NCI-H2196 treated with DMSO at 0.1 percent for 48 hours (cell line): Measurements from ENCODE around the gene COL4A2.

Source experiments
- DNase-seq: peaks from one replicate; lab custom pipeline; 2025; ENCODE audit not compliant: unreplicated experiment; lab: John Stamatoyannopoulos, UW

The COL4A2 gene

DNA sequence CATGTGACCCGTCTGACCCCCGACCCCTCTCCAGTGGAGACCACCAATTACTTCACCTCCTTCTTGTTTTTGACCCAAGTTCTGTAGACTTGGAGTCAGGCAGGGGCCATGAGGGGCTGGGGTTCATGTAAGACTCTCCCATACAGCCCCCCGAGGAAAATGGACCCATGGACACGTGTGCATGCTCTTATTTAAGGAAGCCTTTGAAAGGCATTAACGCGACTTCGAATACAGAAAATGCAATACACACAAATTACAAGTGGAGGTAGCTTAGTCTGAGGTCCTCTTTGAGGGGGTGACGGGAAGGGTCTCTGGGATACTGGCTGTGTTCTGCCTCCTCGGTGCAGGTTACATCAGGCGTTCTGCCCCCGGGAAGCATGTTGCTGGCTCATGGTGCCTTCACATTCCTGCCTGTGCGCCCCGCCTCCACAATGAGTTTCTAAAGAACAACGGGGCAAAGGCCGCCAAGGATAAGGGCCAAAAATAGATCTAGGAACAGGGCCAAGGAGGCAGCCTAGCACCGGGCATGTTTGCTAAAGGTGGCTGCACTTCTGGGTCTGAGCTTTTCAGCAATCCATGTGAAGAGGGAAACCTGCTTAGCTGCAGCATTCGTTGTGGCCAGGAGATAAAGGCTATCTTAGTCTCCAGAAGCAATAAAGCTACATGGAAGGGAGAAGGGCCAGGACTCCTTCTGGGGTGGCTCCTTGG, 199.9 kb downstream of the COL4A2 start:
- DNase-seq = peak; percentile 26

DNA sequence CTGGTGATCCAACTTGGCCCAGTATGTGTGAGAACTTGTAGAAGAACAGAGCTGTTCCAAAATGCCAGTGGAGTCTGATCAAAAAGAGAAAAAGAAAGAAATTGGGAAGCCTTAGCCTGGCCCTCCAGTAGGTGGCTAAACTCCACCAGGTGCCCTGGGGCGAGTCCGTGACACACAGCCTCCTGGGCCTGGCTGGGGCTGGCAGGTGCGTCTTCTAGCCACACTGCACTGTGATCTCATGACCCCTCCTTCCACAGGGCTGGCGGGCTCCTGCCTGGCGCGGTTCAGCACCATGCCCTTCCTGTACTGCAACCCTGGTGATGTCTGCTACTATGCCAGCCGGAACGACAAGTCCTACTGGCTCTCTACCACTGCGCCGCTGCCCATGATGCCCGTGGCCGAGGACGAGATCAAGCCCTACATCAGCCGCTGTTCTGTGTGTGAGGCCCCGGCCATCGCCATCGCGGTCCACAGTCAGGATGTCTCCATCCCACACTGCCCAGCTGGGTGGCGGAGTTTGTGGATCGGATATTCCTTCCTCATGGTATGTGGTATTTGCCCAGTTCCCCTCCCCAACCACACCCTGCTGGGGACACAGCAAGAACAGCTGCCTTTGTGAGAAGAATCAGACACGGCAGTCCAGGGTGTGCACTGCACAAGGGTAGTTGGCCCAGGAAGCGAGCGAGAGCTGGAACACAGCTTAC, 200.7 kb downstream of the COL4A2 start:
- DNase-seq = peak; percentile 35

DNA sequence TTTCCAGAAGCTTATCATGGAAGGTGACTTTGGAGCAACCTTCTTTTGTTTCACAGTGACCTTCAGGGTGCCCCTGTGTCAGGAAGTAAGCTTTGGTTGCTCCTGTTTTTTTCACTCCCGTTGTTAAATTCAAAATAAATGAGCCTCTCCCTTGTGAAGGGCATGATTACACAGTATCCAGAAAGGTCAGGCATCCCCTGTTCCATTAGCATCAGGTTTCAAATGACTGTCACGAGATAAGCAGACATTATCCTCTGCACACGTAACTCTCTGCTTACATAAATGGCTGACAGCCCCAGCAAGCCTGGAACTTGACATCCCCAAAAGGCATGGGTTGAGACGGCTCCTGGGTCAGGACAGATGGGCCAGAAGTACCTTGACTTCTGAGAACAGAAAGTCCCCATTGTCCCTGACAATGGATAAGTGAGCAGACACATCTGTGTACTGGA, 202.4 kb downstream of the COL4A2 start:
- no peak for DNase-seq

DNA sequence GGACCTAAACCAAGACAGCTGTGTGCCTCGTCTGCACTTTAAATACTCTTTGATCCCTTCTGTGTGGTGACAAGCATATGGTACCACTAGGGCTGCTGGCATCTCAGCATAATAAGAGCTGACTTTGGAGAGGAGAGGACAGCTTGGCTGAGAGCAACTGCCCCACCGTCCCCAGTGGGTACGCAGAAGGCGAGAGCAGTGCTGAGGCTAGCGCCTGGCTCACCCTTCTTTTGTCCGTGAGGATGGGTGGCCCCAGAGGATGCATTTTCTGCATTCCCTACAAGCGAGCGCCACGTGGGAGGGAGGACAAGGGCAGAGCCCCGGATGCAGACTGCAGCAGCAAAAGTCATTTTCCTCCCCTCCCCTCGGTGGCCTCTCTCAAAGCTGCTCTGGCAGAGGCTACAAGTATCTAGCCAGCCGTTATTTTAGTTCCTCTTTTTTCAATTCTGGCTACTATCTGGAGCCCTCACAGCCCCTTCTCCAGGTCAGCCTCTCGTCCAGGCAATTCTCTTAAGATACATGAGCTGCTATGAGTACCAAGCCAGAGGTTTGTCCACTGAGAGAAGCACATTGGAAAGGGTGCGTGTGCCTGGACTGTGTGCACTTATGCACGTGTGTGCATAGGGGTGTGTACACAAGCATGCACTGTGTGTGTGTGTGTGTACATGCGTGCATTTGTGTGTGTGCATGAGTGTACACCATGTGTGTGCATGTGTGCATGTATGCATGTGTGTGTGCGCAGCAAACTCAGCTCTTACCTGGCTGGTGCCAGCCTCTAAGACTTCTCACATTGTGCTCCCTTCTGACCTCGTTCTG, 203.1 kb downstream of the COL4A2 start:
- DNase-seq = no peak

DNA sequence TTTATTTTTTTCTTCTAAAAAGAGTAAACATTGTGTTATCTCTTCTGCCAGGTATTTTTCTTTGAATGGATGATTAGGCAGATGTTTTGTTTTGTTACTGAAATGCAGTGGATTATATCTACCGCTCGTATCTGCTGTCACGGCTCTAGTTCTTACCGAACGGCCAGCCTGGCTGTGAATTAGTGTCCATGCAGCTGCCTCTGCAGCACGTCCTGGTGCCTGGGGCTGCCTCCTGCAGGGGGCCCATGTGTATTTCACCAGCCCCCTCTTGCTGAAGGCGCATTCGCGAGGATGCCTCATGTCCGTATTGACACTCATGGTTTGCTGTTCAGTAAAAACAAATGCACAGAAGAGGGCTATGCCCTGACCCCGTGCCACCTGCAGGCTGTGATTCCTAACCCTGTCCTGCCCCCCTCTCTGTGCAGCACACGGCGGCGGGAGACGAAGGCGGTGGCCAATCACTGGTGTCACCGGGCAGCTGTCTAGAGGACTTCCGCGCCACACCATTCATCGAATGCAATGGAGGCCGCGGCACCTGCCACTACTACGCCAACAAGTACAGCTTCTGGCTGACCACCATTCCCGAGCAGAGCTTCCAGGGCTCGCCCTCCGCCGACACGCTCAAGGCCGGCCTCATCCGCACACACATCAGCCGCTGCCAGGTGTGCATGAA, 204.6 kb downstream of the COL4A2 start:
- DNase-seq = no peak

DNA sequence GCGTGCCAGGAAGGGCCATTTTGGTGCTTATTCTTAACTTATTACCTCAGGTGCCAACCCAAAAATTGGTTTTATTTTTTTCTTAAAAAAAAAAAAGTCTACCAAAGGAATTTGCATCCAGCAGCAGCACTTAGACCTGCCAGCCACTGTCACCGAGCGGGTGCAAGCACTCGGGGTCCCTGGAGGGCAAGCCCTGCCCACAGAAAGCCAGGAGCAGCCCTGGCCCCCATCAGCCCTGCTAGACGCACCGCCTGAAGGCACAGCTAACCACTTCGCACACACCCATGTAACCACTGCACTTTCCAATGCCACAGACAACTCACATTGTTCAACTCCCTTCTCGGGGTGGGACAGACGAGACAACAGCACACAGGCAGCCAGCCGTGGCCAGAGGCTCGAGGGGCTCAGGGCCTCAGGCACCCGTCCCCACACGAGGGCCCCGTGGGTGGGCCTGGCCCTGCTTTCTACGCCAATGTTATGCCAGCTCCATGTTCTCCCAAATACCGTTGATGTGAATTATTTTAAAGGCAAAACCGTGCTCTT, 205.2 kb downstream of the COL4A2 start:
- no peak for DNase-seq

DNA sequence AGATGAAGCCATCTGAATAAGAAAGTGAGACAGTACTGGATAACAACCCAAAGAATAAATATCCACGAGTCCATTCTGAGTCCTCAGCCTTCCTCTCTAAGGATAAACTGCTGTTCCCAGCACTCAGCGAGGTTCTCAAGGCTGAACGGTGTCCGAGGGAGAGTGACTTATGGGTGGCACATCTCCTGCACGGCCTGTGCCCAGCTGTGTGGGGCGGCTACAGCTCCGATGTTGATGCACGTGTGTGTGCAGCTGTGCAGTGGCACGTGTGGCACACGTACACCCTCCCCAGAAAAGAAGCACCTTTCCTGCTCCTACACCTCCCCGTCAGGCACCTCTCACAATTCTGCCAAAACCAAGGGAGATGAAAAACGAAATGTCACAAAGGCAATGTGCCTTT, 209.4 kb downstream of the COL4A2 start:
- DNase-seq = no peak

DNA sequence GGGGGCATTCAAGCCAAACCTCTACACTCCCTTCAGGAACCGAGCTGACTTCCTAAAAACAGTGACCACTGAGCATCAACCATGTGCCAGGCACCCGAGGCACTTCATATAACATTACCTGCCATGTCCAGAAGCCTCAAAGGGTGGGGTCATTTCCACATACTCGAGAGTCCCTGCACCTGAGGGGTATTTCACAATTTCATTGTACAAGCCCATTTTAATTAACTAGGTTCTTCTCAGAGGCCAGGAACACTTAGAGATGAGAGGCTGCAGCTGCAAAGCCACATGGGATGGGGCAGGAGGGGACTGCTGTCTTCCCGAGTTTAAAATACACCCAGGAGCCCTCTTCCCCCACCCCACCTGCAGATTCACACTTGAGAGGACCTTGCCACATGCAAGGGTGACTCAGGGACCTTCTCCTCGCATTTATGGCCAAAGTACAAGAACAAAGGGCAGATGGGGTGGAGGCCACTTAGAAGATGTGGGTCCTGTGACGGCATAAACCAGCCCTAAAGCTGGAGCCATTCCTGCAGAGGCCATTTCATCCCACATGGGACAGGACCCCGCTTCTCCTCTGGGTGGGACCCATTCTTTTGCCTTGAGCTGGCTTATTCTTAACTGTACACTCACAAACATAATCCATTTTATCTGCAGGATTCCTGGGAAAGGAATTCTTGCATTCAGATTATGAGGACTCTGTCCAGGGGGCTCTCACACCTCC, 210.6 kb downstream of the COL4A2 start:
- DNase-seq = no peak

DNA sequence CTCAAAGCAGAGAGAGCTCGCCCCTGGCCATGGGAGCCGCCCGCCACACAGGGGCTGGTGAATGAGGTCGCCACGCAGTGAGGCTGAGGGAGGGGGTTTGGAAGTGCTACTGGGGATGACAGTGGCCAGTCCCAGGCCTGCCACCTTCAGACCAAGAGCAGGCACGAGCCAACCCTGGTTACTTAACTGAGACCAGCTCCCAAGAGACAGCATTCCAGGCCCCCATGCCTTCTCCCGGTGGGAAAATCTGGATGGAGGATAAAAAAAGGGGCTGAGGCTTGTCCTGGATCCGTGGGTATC, 211.1 kb downstream of the COL4A2 start:
- no peak for DNase-seq

DNA sequence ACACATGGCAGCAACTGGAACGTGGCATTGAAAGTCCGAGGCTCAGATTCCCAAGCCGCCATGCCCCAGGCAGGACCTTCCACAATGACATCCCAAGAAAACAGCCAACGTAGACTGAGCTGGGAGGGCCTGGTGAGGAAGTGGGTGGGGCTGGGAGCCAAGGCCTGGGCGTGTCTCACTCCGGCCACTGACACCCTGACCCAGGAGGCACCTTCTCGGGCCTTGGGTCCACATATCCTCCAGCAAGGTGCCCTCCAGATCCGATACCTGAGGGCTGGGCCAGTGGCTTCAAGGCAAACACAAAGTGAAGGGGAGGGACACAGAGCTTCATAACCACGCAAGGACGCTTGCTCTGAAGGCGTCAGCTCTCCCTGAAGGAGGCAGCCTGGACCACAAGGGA, 211.5 kb downstream of the COL4A2 start:
- DNase-seq = no peak

DNA sequence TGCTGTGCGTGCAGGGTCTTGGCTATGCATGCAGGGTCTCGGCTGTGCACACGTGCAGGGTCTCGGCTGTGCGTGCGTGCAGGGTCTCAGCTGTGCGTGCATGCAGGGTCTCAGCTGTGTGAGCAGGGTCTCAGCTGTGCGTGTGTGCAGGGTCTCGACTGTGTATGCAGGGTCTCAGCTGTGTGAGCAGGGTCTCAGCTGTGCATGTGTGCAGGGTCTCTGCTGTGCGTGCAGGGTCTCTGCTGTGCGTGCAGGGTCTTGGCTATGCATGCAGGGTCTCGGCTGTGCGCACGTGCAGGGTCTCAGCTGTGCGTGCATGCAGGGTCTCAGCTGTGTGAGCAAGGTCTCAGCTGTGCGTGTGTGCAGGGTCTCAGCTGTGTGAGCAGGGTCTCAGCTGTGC, 212.0 kb downstream of the COL4A2 start:
- DNase-seq = no peak

DNA sequence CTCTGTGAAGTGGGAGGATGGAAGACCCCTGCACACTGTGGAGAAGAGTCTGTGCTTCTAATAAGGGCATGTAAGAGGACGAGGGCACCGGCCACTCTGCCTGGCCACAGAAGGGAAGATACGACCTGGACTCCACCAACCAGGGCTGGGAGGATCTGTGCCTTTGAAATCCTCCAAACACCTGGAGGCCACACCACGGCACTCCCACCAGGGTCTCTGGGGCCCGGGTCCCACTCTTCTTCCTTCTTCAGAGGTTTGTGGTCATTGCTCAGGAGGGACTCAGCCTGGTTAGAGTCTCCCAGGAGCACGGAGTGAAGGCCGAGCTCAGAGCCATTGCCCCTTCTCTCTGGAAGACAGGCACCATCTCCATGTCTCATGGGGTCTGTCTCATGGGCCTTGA, 212.4 kb downstream of the COL4A2 start:
- DNase-seq = no peak

DNA sequence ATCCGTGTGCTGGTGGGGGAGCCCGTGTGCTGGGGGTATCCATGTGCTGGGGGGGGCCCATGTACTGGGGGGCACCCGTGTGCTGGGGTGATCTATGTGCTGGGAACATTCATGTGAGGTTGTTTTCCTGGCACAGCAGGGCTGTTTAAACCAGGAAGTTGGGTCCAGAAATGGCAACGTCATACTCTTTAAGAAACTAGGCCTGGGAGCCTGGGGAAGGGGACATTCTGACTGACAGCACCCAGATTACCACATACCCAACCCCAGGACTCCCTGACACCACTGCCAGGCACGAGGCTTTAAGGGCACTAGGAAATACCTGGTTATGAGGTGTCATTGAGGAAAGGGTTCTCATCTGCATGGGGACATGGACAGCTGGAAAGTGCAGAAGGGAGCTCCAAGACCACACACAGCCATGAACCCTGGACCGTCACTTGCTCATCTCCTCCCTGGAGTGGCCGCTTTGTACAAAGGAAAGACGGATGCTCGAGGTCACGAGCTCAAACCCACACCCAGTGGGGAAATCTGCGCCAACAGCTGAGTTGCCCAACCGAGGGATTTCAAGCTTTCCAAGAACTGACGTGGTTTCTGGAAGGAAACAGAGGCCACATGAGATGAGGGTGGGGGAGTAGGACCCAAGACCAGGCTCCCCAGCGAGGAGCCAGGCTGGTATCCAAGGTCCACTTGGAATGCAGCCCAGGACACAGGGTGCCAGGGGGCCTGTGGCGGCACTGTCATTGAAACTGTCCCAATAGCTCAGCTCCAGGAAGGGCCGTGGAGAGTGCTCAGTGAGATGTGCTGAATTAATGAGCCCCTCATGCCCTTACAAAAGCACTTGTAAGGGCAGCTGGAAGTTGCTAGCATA, 213.6 kb downstream of the COL4A2 start:
- no peak for DNase-seq

DNA sequence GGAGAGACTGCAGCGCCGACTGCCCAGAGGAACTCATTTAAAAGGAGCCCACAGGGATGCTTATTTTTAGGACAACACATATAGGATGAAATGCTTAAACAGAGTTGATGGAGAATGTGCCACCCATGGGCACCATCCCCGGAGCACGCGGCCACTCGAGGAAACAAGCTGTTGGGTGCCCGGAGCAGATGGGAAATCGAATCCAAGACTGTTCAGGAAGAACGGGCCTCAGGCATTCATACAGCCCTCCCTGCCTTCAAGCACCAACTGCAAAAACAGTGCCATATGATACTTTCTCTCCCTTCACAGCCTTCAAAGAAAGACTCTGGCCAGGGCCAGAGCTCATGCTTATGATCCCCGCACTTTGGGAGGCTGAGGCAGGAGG, 214.2 kb downstream of the COL4A2 start:
- DNase-seq = no peak

DNA sequence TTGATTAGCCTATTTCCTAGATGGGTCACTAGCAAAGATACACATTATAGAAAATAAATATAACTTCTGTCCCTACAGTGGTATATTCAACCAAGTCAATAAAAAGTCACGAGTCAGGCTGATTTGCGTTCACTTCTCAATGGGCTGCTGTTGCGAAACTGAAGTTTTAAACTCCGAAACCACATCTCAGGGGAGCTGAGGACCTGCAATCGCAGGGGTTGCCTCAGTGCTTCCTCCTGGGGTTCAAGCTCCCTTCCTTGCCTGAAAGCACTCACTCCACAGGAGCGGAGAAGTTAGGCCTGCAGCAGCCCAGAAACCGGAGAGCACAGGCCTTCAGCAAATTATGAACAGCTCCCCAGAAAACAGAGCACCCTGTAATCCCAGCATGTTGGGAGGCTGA, 214.9 kb downstream of the COL4A2 start:
- DNase-seq = no peak

DNA sequence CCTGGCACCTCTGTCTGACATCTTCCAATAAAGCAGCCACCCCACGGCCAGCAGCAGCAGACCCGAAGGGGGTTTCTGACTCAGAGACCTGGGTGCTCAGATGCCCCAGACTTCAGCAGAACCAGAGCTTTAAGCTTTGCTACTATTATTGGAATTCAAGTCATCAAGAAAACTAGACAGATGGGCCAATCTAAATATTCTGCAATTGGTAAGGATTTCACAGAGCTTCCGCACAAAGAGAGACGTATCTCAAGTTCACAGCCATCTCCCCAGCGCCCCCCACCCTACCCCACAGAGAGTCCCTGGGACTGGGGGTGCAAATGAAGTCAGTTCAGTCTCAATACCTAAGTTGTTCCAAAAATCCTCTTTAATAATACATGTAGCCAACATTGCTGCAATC, 215.6 kb downstream of the COL4A2 start:
- DNase-seq = no peak

DNA sequence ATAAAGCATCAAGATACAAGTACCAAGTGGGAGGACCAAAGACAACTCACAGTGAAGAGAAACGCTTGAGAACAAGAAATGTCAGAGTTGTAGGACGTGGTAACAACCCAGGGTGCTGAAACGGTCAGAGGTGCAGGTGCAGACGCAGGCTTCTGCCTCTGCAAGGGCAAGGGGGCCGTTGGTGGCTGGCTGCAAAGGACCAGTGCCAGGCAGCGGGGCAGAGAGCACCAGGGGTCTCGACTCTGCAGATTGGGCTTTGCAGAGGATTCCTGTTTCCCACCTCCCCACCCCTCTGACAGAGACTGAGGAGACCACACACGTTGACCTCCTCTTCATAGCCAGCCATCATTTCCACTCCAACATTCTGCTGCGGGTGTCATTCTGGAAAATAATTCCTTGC, 216.1 kb downstream of the COL4A2 start:
- no peak for DNase-seq

DNA sequence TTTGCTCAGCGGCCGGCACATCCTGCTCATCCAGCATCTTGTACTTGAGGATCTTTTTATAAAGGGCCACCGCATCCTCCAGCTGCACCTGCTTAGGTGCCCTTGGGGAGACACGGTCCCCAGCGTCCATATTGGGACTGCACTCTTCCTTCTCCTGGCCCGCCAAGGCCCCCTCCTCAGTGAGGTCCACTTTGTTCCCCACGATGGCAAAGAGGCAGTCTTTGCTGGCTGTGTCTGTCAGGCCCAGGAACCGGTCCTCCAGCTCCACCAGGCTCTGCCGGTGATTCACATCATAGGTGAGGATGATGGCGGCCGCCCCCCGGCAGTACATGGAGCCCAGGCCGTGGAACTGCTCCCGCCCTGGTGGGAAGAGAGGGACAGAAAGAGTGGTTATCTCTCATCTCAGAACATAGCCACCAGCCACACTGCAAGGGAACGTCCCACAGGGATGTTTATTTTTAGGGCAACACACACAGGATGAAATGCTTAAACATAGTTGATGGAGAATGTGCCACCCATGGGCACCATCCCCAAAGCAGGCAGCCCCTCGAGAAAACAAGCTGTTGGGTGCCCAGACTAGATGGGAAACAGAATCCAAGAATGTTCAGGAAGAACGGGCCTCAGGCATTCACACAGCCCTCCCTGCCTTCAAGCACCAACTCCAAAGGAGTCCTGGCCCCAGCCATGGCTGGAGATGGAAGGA, 216.9 kb downstream of the COL4A2 start:
- DNase-seq = no peak
